H9 (cell line): ENCODE data around the gene TEX2. TPM values are rescaled to one million over a fixed set of nuclear protein-coding genes. Genes with fewer than 3 reads are reported as not detected.

Source experiments
- DNase-seq: peaks from one replicate; pipeline ENCODE4 v3.0.0-alpha.2; 2017
- H2AFZ ChIP-seq: one replicate; pipeline ENCODE4 v1.6.1; 2013; ENCODE audit warnings: mild to moderate bottlenecking, low read length, control low read depth, moderate library complexity
- H2AK5ac ChIP-seq: 2 replicates; pipeline ENCODE4 v1.6.1; 2013; ENCODE audit warnings: low read length, control low read depth, mixed read lengths; ENCODE audit not compliant: insufficient read length
- H2BK120ac ChIP-seq: one replicate; pipeline ENCODE4 v1.6.1; 2013; ENCODE audit warnings: low read depth, mild to moderate bottlenecking, low read length, control low read depth, inconsistent platforms; ENCODE audit not compliant: poor library complexity, severe bottlenecking
- H2BK12ac ChIP-seq: 2 replicates; pipeline ENCODE4 v1.6.1; 2013; ENCODE audit warnings: low read length, control low read depth, mixed read lengths, low read depth; ENCODE audit not compliant: insufficient read length
- H2BK15ac ChIP-seq: 2 replicates; pipeline ENCODE4 v1.6.1; 2013; ENCODE audit warnings: low read depth, low read length, control low read depth
- H2BK20ac ChIP-seq: one replicate; pipeline ENCODE4 v1.6.1; 2013; ENCODE audit warnings: low read depth, mild to moderate bottlenecking, low read length, control low read depth, inconsistent platforms; ENCODE audit not compliant: poor library complexity, severe bottlenecking
- H2BK5ac ChIP-seq: 2 replicates; pipeline ENCODE4 v1.6.1; 2013; ENCODE audit warnings: low read length, control low read depth, mixed read lengths; ENCODE audit not compliant: insufficient read length
- H3K14ac ChIP-seq: 2 replicates; pipeline ENCODE4 v1.6.1; 2013; ENCODE audit warnings: low read length, control low read depth; ENCODE audit not compliant: insufficient read depth
- H3K18ac ChIP-seq: 2 replicates; pipeline ENCODE4 v1.6.1; 2013; ENCODE audit warnings: low read depth, mild to moderate bottlenecking, mixed read lengths, low read length, control low read depth; ENCODE audit not compliant: insufficient read length
- H3K23ac ChIP-seq: 2 replicates; pipeline ENCODE4 v1.6.1; 2013; ENCODE audit warnings: low read length, control low read depth, mixed read lengths, low read depth; ENCODE audit not compliant: insufficient read length
- H3K23me2 ChIP-seq: 2 replicates; pipeline ENCODE4 v1.6.1; 2013; ENCODE audit warnings: low read depth, mild to moderate bottlenecking, mixed read lengths, low read length, control low read depth; ENCODE audit not compliant: insufficient read length, poor library complexity, severe bottlenecking
- H3K27ac ChIP-seq: 2 replicates; pipeline ENCODE4 v1.5.1; 2013; ENCODE audit warnings: low read length, control low read depth, mixed read lengths, low read depth; ENCODE audit not compliant: insufficient read length
- H3K27me3 ChIP-seq: 2 replicates; pipeline ENCODE4 v1.6.1; 2013; ENCODE audit warnings: low read length, control low read depth, inconsistent platforms; ENCODE audit not compliant: insufficient read depth
- H3K4ac ChIP-seq: 2 replicates; pipeline ENCODE4 v1.6.1; 2013; ENCODE audit warnings: low read depth, mild to moderate bottlenecking, control low read depth, inconsistent platforms, low read length, moderate library complexity
- H3K4me1 ChIP-seq: 2 replicates; pipeline ENCODE4 v1.6.1; 2013; ENCODE audit warnings: low read length, control low read depth, inconsistent platforms; ENCODE audit not compliant: insufficient read depth
- H3K4me2 ChIP-seq: 2 replicates; pipeline ENCODE4 v1.6.1; 2013; ENCODE audit warnings: low read length, control low read depth, mixed read lengths; ENCODE audit not compliant: insufficient read length, insufficient read depth
- H3K56ac ChIP-seq: 2 replicates; pipeline ENCODE4 v1.6.1; 2013; ENCODE audit warnings: low read depth, mild to moderate bottlenecking, mixed read lengths, low read length, control low read depth; ENCODE audit not compliant: insufficient read length
- H3K79me1 ChIP-seq: 2 replicates; pipeline ENCODE4 v1.6.1; 2013; ENCODE audit warnings: low read depth, mild to moderate bottlenecking, moderate library complexity, low read length, control low read depth, inconsistent platforms; ENCODE audit not compliant: insufficient read depth, poor library complexity, severe bottlenecking
- H3K79me2 ChIP-seq: 2 replicates; pipeline ENCODE4 v1.6.1; 2013; ENCODE audit warnings: low read length, control low read depth, inconsistent platforms; ENCODE audit not compliant: insufficient read depth
- H3K9ac ChIP-seq: 2 replicates; pipeline ENCODE4 v1.6.1; 2013; ENCODE audit warnings: low read length, control low read depth, mixed read lengths; ENCODE audit not compliant: insufficient read length; ENCODE audit errors: extremely low read depth
- H3K9me3 ChIP-seq: one replicate; pipeline ENCODE4 v1.6.1; 2013; ENCODE audit warnings: low read depth, low read length, inconsistent platforms; ENCODE audit not compliant: control insufficient read depth
- H3T11ph ChIP-seq: one replicate; pipeline ENCODE4 v1.6.1; 2013; ENCODE audit warnings: mild to moderate bottlenecking, low read length, control low read depth, inconsistent platforms
- H4K20me1 ChIP-seq: one replicate; pipeline ENCODE4 v1.6.1; 2013; ENCODE audit not compliant: control insufficient read depth, insufficient read length, insufficient read depth
- H4K5ac ChIP-seq: 2 replicates; pipeline ENCODE4 v1.6.1; 2013; ENCODE audit warnings: low read depth, mild to moderate bottlenecking, mixed read lengths, low read length, control low read depth; ENCODE audit not compliant: insufficient read length
- H4K8ac ChIP-seq: replicated peaks from 2 replicates; pipeline ENCODE4 v1.6.1; 2013; ENCODE audit warnings: low read length, control low read depth, mixed read lengths, low read depth; ENCODE audit not compliant: insufficient read length
- H4K91ac ChIP-seq: 2 replicates; pipeline ENCODE4 v1.6.1; 2013; ENCODE audit warnings: low read depth, mild to moderate bottlenecking, moderate library complexity, mixed read lengths, low read length, control low read depth; ENCODE audit not compliant: insufficient read length
- H3K27ac Mint-ChIP-seq, 3 experiments: 2 replicates in 2 of 3; 3 replicates in 1 of 3; pipeline ENCODE4 v1.8.0; 2020 to 2021; ENCODE audit warnings: mixed read lengths in 3 of 3, mild to moderate bottlenecking in 1 of 3, moderate library complexity in 1 of 3
- H3K27me3 Mint-ChIP-seq: 2 replicates; pipeline ENCODE4 v1.8.0; 2021; ENCODE audit warnings: low read depth, mild to moderate bottlenecking, moderate library complexity, mixed read lengths
- H3K36me3 Mint-ChIP-seq, 3 experiments: 2 replicates in 2 of 3; 3 replicates in 1 of 3; pipeline ENCODE4 v1.8.0; 2020 to 2021; ENCODE audit warnings: low read depth in 3 of 3, mixed read lengths in 3 of 3; ENCODE audit not compliant: insufficient read depth in 1 of 3
- H3K4me1 Mint-ChIP-seq, 2 experiments: 2 replicates each; pipeline ENCODE4 v1.8.0; 2020; ENCODE audit warnings: mixed read lengths in 2 of 2
- H3K4me3 Mint-ChIP-seq, 2 experiments: 2 replicates in 1 of 2; 3 replicates in 1 of 2; pipeline ENCODE4 v1.8.0; 2020 to 2021; ENCODE audit warnings: mild to moderate bottlenecking in 2 of 2, mixed read lengths in 2 of 2, moderate library complexity in 1 of 2
- H3K9me3 Mint-ChIP-seq, 2 experiments: 2 replicates in 1 of 2; 3 replicates in 1 of 2; pipeline ENCODE4 v1.8.0; 2020; ENCODE audit warnings: mild to moderate bottlenecking in 2 of 2, mixed read lengths in 2 of 2, moderate library complexity in 1 of 2
- CTCF ChIP-seq: fragments of 200-600 bp; sonication (generic); conservative IDR thresholded peaks from 3 replicates; pipeline ENCODE4 v1.8.0; 2021; ENCODE audit warnings: antibody characterized with exemption, mild to moderate bottlenecking
- WGBS: extraction: QIAGEN DNeasy Blood & Tissue Kit; methylation state at CpG from one replicate; pipeline ENCODE4 v1.1.7; 2013; ENCODE audit warnings: missing lambda C conversion rate, low lambda C conversion rate, mixed read lengths; ENCODE audit not compliant: insufficient read length; ENCODE audit errors: extremely low coverage; 5-methylcytosine and 5-hydroxymethylcytosine counted together
- total RNA-seq: library from RNA; stranded (reverse); gene quantifications from 2 replicates; pipeline ENCODE4 v1.2.1, GENCODE V29; 2021

Gene TEX2
- total RNA-seq, 1 experiment from 2014 or later, result 12.2 TPM

GRCh38 chr17:64102627-64103390 is 160.3 kb downstream of the TEX2 start:
- Histone ChIP-seq H2AFZ (no peak overlapping the region), H3K27me3 (no peaks in the 10 kb centered on the region), H4K5ac (no peak overlapping the region), H4K20me1 (no peaks in the 10 kb centered on the region), H3K18ac (no peak overlapping the region), H3K27ac (no peak overlapping the region), H3K79me1 (no peaks in the 10 kb centered on the region), H2BK20ac (no peak overlapping the region), H3K23ac (no peak overlapping the region), H2BK120ac (no peak overlapping the region), H3K4ac (no peak overlapping the region), H3K56ac (no peak overlapping the region), H2BK5ac (no peak overlapping the region), H3K14ac (no peak overlapping the region), H4K8ac (no peak overlapping the region), H3T11ph (no peak overlapping the region), H2BK15ac (no peak overlapping the region), H3K4me2 (no peak overlapping the region), H2AK5ac (no peak overlapping the region), H3K9me3 (no peaks in the 10 kb centered on the region), H2BK12ac (no peak overlapping the region), H3K9ac (no peak overlapping the region), H3K79me2 (no peaks in the 10 kb centered on the region), H4K91ac (no peak overlapping the region), H3K23me2 (no peaks in the 10 kb centered on the region), H3K4me1 (no peaks in the 10 kb centered on the region)
- no peak for DNase-seq
- Mint-ChIP-seq H3K27ac (no peak overlapping the region), H3K4me1 (no peaks in the 10 kb centered on the region; a peak in 1 of 4 replicates), H3K4me3 (no peak overlapping the region), H3K9me3 (no peaks in the 10 kb centered on the region), H3K36me3 (no peaks in the 10 kb centered on the region), H3K27me3 (no peaks in the 10 kb centered on the region)
- no peak for TF ChIP-seq CTCF
- no CpG with 5 or more reads among the region's 7 CpGs for WGBS
